Suppressor macrophage (primary cell): ENCODE results near the gene BLM.
A peak's percentile ranks its signal among the peaks of the same experiment; 100 is the strongest.
"Not testable (repeated sequence)": the region's sequence is repeated elsewhere in the genome, so short reads cannot be mapped to it uniquely, and the experiment has no call there.

Experiments used
- DNase-seq, 4 experiments: peaks; one replicate each; pipeline ENCODE4 v3.0.0-alpha.2; 2020 to 2022
- total RNA-seq, 17 experiments: gene quantifications; one replicate each; lab custom pipeline; 2026; ENCODE audit warnings: mixed read lengths in 6 of 17, inconsistent platforms in 3 of 17; lab: John Stamatoyannopoulos, UW

Gene BLM
- 1.5 to 34.2 (median 13.5) reads per million in 17 experiments for total RNA-seq

GRCh38 chr15:90716976-90717821 lies at the start of gene BLM:
TSS of gene BLM (plus strand) at chr15:90717346. CDS start at chr15:90747393, 30,047 bp downstream.
- peak; percentile 98 to 99 (median 98) for DNase-seq

GRCh38 chr15:90667755-90668345 lies 49.3 kb upstream of the BLM start:
- not testable (repeated sequence) for DNase-seq

GRCh38 chr15:90670631-90671030 lies 46.5 kb upstream of the BLM start:
- not testable (repeated sequence) for DNase-seq

GRCh38 chr15:90671216-90671615 lies 45.9 kb upstream of the BLM start:
- no peak for DNase-seq

- not testable (repeated sequence) for DNase-seq
Measured at GRCh38 chr15:90673357-90673756, 43.8 kb upstream of the BLM start.

- DNase-seq = no peak
Measured at GRCh38 chr15:90674476-90674875, 42.7 kb upstream of the BLM start.

- DNase-seq = no peak
Measured at GRCh38 chr15:90675464-90675863, 41.7 kb upstream of the BLM start.

GRCh38 chr15:90677807-90678790 lies 39.0 kb upstream of the BLM start:
- no peak for DNase-seq

- DNase-seq = no peak
Measured at GRCh38 chr15:90679959-90680358, 37.2 kb upstream of the BLM start.

GRCh38 chr15:90680371-90680935 lies 36.7 kb upstream of the BLM start:
- no peak for DNase-seq

- DNase-seq = no peak
Measured at GRCh38 chr15:90681056-90681455, 36.1 kb upstream of the BLM start.

GRCh38 chr15:90681480-90681879 lies 35.7 kb upstream of the BLM start:
- DNase-seq = peak; percentile 14 to 35 (median 18)

GRCh38 chr15:90683371-90683770 lies 33.8 kb upstream of the BLM start:
- DNase-seq = no peak

- DNase-seq = no peak
Measured at GRCh38 chr15:90683876-90684275, 33.3 kb upstream of the BLM start.

GRCh38 chr15:90684281-90684680 lies 32.9 kb upstream of the BLM start:
- no peak for DNase-seq

- peak; percentile 25 to 77 (median 52) for DNase-seq
Measured at GRCh38 chr15:90685591-90686434, 31.3 kb upstream of the BLM start.

- DNase-seq = peak; percentile 18 to 72 (median 57)
Measured at GRCh38 chr15:90686435-90687218, 30.5 kb upstream of the BLM start.

- DNase-seq = not testable (repeated sequence)
Measured at GRCh38 chr15:90689326-90689961, 27.7 kb upstream of the BLM start.

- no peak for DNase-seq
Measured at GRCh38 chr15:90690585-90690984, 26.6 kb upstream of the BLM start.

- DNase-seq = no peak
Measured at GRCh38 chr15:90691369-90691768, 25.8 kb upstream of the BLM start.
